COLO668 (cell line): ENCODE data around the gene CFAP141.

Experiments
- DNase-seq: peaks from one replicate; lab custom pipeline; 2025; ENCODE audit not compliant: unreplicated experiment; lab: John Stamatoyannopoulos, UW

The CFAP141 gene

DNA sequence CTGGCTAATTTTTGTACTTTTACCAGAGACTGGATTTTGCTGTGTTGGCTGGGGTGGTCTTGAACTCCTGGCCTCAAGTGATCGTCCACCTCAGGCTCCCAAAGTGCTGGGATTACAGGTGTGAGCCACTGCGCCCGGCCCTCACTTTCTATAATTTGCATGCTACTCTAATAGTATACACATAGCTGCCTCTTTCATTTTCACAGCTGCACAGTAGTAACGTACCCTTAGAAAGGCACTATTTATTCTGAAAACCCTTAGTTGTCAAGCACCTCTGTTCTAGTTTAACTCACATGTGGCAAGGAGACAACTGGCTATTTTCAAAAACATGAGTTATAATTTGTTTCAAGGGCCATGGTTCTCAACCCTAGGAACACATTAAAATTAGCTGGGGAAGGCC is 31.5 kb downstream of the CFAP141 start:
- DNase-seq: no peak

DNA sequence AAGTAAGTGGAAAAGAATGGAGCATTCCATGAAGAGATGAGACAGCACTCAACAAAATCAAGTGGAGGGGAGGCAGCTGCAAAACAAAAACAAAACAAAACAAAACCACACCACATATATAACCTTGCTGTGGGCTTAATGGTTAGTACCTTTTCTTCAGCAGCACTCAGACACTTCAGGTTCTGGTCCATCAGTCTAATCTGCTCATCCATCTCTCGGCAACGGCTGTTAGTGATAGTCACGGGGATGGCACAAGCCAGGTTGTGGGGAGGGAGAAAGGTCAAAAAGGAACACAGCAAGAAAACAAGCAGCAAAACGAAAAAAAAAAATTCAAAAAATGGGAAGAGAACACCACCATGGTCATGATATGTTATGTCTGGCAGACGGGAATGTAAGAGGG is 34.3 kb downstream of the CFAP141 start:
- DNase-seq: no peak

DNA sequence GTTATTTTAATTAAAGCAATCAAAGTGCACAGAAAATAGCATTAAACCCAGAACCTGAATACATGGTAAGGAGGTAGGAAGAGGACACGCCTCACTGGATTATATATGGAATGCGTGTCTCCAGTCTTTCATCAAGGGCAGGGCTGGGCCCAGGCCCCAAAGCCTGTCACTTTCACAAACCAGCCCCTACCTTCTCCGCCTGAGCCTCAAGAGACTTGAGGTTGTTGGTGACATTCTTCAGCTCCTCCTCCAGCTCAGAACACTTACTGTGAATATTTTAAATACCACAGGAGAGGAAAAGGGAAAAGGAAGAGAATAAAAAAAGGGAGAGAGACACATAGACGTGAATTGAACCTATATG is 34.9 kb downstream of the CFAP141 start:
- no peak for DNase-seq

DNA sequence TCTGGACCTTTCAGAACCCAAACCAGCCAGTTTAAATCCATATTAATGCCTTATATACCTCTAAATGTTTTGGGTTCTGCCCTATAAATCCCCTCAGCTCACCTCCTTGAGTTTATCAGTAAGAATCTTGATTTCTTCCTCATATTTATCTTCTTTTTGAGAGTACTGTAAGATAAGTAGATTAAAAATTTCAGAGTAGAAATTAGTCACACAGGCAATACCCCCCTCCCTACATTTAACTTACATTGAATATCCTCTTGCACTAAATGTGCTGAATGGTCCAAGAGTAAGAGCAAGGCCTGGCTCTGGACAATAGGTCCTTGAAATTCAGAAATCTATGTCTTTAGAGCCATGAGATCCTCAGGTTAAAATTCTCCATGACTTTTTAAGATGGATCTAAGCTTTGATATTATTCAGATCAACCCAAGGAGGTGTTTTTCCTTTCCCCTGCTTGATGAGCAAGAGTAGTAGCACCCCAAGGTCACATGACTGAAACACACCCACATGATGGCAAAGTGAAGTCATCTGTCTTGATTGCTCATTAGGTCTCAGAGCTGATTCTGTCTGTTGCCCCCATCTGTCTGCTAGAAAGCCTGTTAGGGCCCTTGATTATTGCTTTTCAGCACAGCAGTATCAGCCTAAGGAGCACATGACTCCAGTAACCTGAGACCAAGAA is 35.4 kb downstream of the CFAP141 start:
- DNase-seq: no peak

DNA sequence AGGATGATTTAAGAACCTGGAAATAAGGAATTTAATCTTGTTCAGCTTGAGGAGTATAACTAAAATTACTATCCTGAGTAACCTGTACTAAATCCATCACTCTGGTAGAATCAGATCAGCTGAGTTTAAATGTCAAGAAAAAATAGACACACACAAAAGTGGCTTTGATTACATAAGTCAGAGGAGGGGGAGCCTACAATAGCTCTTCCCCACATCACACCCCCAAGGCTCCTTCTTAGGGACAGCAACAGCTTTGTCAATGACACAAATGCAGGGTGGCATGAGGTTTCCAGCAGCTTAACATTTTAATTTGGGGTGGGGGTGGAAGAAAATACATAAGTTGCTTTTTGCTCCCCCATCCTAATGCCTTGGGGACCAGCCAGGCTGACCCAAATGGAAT is 38.7 kb downstream of the CFAP141 start:
- no peak for DNase-seq

DNA sequence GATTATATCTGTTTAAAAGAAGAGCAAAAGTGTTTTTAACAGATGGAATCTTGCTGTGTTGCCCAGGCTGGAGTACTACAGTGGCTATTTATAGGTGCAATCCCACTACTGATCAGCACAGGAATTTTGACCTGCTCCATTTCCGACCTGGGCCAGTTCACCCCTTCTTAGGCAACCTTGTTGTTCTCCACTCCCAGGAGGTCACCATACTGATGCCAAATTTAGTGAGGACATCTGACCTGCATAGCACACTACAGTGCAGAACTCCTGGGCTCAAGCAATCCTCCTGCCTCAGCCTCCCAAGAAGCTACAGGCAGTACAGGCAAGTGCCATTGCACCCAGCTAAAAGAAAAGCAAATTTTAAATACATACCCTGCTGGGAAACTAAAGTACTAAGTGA is 39.9 kb downstream of the CFAP141 start:
- DNase-seq: no peak

DNA sequence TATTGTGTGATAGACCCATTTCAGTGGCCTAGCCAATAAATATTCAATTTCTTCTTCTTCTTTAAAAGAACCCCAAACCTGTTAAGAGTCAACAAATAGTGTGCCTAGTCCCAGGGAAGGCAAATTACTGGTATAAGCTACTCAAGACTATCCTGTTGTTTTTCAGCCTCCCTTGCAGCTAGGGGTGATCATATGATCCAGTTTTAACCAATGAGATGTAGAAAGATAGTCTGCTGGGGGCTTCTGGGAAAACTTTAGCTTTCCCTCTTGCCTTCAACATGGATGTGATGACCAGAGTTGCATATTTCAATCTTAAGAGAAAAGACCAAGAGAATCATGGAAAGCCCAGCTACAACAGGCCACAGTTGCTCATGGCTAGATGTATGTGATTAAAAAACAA is 46.6 kb downstream of the CFAP141 start:
- no peak for DNase-seq

DNA sequence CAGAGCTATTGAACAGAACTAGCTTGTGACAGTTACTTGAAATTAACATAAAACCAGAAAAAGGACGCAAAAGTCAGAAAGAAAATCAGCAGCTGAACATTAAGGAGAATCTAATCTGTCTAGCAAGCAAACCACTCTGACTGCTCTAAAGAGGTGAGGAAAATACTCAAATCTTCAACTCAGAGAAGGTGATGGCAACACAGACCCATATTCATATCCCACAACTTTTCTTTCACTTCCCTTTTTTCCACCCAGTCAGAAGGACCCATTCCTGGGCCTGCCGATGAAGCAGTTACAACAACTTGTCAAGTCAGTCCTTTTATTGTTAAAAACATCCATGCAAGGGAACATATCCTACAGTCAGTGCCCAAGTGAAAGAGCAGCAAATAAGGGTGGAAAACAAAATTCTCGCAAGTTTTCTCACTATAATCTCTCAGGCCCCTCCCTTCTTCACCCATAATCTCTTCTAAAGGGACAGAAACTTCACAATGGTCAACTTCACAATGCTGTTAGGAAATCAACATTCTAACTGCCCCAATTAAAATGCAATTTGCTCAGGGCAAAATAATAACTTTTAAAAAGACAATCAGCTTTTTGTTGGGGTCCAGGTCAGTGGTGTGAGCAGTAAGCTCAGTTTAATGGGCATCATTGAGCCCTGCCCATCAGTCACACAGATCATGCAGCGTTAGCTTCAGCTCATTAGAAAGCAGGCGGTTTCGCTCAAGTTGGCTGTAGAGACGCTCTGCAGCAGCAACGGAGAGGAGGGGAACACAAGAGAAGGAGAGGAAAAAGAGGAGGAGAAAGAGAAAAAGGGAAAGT is 47.6 kb downstream of the CFAP141 start:
- DNase-seq: no peak

DNA sequence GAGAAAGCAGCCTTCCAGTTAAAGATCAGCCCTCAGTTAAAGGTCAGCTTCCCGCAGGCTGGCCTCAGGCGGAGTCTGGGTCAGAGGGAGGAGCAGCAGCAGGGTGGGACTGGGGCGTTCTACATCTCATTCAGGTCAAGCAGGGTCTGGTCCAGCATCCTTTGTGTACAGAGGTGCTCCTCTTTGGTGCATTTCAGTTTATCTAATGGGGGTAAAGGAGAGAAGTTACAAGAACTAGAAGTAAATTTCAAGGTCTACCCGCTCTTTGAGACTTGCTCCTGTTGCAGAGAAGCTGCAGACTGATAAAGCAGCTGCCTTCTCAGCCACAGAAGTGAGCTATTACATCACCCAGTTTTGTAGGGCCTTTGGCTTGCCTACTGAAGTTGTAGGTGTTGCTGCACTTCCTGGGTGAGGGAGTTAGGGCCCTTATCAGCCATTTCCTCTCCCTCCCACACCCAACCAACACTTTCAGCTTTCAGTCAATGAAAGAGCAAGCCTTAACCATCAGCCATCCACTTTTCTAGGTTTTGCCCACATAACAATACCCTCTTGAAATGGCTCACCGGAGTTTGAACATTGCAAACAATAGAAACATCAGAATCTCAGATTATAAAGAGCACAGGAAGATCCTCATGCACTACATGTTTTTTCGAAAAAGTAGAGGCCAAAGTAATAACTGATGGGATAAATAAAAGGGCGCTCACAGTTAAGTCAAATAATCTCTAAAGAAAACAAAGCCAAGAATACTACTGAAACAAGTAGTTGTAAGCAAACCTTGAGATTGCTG is 48.4 kb downstream of the CFAP141 start:
- DNase-seq: no peak

DNA sequence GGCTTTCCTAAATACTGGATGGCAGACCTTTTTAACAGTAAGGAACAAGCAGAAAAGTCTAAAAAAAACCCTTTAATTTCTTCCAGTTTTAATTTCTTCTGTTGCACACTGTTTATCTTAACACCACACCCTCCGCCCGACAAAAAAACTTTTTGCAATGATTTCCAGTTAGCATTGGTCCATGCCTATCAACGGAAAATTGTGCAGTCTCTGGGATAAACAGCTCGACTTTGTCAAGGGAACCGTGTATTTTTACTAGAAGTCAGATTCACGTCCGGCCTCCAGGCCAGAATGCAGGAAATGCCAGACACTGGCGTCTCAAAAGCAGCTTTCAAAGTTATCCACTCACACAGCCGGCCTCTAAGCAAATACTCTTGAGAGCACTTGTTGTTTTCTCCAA is 50.9 kb downstream of the CFAP141 start:
- no peak for DNase-seq

DNA sequence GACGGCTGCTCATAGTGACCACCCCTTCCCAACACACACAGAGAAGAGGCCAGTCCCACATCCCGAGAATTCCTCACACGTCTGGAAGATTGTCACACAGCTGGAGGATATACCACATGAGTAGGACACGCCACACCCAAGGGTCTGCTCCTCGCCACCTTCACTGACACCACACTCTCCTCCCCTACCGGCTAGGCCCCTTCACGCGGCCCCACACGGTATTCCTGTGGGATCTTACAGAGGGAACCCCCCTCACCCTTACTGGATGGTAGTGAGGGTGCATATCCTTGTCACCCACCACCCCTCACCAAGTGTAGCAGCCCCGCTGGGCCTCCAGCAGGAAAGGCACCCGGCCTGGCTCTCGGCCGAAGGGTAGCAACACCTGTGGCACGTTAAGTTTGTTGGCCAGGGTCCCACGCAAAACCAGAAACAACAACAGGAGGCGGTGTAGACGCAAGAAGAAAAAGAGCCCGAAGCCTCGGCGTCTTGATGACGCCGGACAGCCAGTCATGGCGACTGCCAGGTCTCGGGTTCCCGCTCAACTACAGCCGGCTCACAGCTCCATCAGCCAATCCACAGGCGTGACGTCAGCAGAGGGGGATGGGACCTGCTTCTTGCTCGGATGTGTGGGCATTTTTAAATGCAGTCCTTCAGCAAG is 51.5 kb downstream of the CFAP141 start, which contains the start of gene NUP210L:
Gene NUP210L (minus strand): TSS at position 540 of the 658 bp plus-strand sequence.
- no peak for DNase-seq

DNA sequence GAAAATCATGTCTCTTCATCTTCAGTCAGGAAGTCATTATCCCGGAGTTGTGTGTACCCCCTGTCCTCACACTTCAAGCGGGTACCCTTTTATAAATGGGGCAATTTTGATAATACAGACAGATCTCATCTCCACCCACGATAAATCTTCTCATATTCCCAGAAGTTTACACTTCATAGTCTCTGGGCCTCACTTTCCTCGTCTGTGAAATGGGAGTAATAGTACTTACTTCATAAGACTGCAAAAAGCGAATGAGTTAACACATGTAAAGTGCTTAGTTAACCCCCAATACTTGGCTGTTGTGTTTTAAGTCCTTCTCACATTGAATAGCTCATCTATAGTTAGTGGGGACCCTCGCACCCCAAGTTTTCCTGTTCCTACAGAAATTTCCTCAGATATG is 52.1 kb downstream of the CFAP141 start:
- no peak for DNase-seq

DNA sequence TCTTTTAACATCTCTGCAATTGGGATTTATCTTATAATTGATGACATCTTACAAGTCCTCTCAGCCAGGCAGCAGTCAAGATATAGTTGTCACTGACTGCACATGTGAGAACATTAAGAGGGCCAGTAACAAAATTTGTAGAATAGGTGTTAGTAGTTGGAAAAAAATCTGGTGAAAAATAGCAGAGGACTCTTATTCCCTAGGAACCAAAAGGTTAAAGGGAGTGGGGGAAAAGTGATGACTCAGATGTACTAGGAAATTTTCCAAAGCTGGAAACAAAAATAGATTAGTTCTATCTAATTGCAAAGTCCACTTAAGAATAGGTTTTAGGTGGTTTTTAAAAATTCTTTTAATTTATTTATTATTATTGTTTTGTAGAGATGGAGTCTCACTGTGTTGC is 54.8 kb downstream of the CFAP141 start:
- DNase-seq: no peak
